ENCODE results near the gene C17orf113. TPM values are rescaled to one million over a fixed set of nuclear protein-coding genes. Genes with fewer than 3 reads are reported as not detected.

The C17orf113 gene
- total RNA-seq, 1 experiment from 2014 or later, result 2.3 TPM

DNA sequence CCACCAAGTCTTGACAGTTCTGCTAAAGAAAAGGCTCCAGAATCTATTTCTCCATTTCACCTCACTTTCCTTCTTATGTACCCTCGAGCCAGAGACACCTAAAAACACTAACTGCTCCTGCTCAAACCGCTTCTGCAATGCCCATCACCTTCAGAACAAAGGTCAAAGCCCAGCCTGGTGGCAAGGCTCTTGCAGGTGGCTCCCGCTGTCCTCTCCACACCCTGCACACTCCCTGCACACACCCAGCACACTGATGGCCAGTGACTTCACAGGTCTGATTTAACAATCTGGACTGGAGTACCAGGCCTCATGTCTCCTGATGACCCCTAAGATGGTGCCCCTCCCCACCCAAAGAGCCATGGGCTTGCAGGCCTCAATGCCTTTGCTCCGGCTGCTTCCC, 9.8 kb upstream of the C17orf113 start (continued):
- TF ChIP-seq POLR2AphosphoS5 (IDR thresholded peaks at IDR 0.05; ENCODE audit: low read depth, low read length), result no peak
- TF ChIP-seq ZBTB33 (IDR thresholded peaks at IDR 0.05; ENCODE audit: extremely low read depth, insufficient replicate concordance, low read length), result no peak
- no peak for TF ChIP-seq POLR2A (IDR thresholded peaks at IDR 0.05; ENCODE audit: borderline replicate concordance, extremely low read depth, insufficient read depth, insufficient read length)
- no peak for TF ChIP-seq ZFX (IDR thresholded peaks at IDR 0.05)
- TF ChIP-seq TCF7L2 (IDR thresholded peaks at IDR 0.05; ENCODE audit: borderline replicate concordance, extremely low read depth, insufficient read depth, insufficient read length), result no peak

GRCh38 chr17:42059815-42060214, 9.4 kb upstream of the C17orf113 start:
- ATAC-seq (no peak), DNase-seq (ENCODE audit: low read depth, low spot score) (no peak)
- ChIA-PET CTCF (no interaction called here), RAD21 (ENCODE audit: low non-redundant PET in 1 of 2, low total read pairs in 2 of 2, uncharacterized antibody in 2 of 2, unreplicated experiment in 2 of 2) (no interaction called here), POLR2A (no interaction called here)
- H3K4me1 ChIP-seq (ENCODE audit: control insufficient read depth in 1 of 2, insufficient read depth in 2 of 2, low read length in 2 of 2), result peaks cover 14 to 20% of the 10 kb centered on the region in 2 experiments
- no peaks in the 10 kb centered on the region for H3K79me2 ChIP-seq (ENCODE audit: insufficient read depth, low read length)
- H3K9ac ChIP-seq (ENCODE audit: low read length), result no peak overlapping the region
- no peak overlapping the region for H2AFZ ChIP-seq (ENCODE audit: low read depth, low read length, poor library complexity, severe bottlenecking)
- BruUV-seq (replicated peaks), result no TSS peak
- H4K20me1 ChIP-seq (ENCODE audit: insufficient read depth), result no peaks in the 10 kb centered on the region
- no peak overlapping the region for H3K27ac ChIP-seq (ENCODE audit: low read depth, low read length)
- no peaks in the 10 kb centered on the region for H3K9me3 ChIP-seq (ENCODE audit: control insufficient read depth in 1 of 2, insufficient read depth in 1 of 2, low read depth in 1 of 2, low read length in 2 of 2)
- intact Hi-C loops (cut with micrococcal nuclease), result no loop called here
- no peaks in the 10 kb centered on the region for H3K36me3 ChIP-seq (ENCODE audit: control insufficient read depth in 1 of 2, insufficient read depth in 2 of 2, low read length in 2 of 2)
- no peak overlapping the region for H3K4me2 ChIP-seq (ENCODE audit: low read length)
- TF ChIP-seq SIN3A (IDR thresholded peaks at IDR 0.05; ENCODE audit: low read depth), result no peak
- no peak for TF ChIP-seq CEBPB (IDR thresholded peaks at IDR 0.05; ENCODE audit: low read depth)
- no peak for TF ChIP-seq POLR2A (IDR thresholded peaks at IDR 0.05; ENCODE audit: borderline replicate concordance, extremely low read depth, insufficient read depth, insufficient read length)
- TF ChIP-seq EGR1 (IDR thresholded peaks at IDR 0.05; ENCODE audit: low read depth), result no peak
- no peaks in the 10 kb centered on the region for H3K9me2 ChIP-seq (ENCODE audit: insufficient read depth)
- no peaks in the 10 kb centered on the region for H3K27me3 ChIP-seq (ENCODE audit: insufficient read depth, low read length)
- H3K4me3 ChIP-seq (replicated peaks in 1 of 2; ENCODE audit: low read depth in 1 of 2, low read length in 2 of 2), result no peak overlapping the region

Data from HCT116 (cell line).